ENCODE data around the gene ZNRD2. TPM values are rescaled to one million over a fixed set of nuclear protein-coding genes. Genes with fewer than 3 reads are reported as not detected.

Gene ZNRD2
- total RNA-seq, 1 donor from 2014 or later, result 45.1 TPM

DNA sequence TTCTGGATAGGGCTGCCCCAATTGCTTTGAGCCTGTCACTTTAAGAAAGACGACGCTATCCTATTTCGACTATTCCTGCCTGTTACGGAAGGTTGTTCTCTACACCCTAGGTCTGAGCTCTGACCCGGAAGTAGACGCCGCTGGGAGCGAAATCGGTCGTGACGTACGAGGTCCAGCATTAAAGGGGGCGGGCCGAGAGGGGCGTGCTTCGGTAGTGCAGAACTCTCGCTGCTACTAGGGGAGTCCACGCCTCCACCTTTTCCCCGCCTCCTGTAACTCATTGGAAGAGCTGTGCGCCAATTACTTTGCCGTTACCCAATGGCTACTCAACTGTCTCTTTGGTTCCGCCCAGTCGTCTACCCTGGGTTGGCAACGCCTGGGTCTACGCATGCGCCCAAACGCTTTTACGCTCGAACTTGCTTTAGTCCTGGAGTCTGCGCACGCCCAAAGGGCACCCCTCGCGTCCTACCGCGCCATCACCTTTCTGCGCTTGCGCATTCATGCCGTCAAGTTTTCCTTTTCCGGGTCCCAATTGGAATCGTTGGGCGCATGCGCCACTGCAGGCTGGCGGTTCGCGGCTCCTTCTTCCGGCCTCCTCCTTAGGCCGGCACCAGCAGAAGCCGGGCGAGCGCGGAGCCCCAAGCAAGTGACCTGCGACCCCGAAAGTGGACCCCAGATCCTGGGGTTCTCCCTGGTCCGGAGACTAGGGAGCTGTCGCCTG lies 45.1 kb downstream of the ZNRD2 start, which contains the start of gene PCNX3:
Gene PCNX3, plus strand, starts transcription at position 548 of the 721 bp plus-strand sequence. CDS start 536 bp downstream, outside the sequence.
- Histone ChIP-seq H3K9me3 (ENCODE audit: insufficient read depth, low read depth, low read length) (no peaks in the 10 kb centered on the region), H3K36me3 (ENCODE audit: insufficient read depth, low read length) (peaks cover 18% of the 10 kb centered on the region), H3K79me2 (ENCODE audit: insufficient read depth, low read length) (peaks cover 89% of the 10 kb centered on the region), H3K4me1 (ENCODE audit: insufficient read depth, low read length) (peaks cover 39% of the 10 kb centered on the region), H2AFZ (ENCODE audit: low read depth, low read length) (no peak within 1 kb of the TSS), H3K27ac (ENCODE audit: low read depth, low read length) (peak within 1 kb of the TSS; percentile 79), H4K20me1 (ENCODE audit: insufficient read depth, low read length) (peaks cover 55% of the 10 kb centered on the region), H3K9ac (ENCODE audit: low read length) (peak within 1 kb of the TSS; percentile 88), H3K27me3 (ENCODE audit: insufficient read depth, low read length) (no peaks in the 10 kb centered on the region), H3K4me2 (ENCODE audit: low read length) (peak within 1 kb of the TSS; percentile 100), H3K4me3 (ENCODE audit: insufficient read depth, low read depth, low read length) (peak within 1 kb of the TSS; percentile 81)
- H3K9me3 Mint-ChIP-seq (ENCODE audit: unreplicated experiment), result no peaks in the 10 kb centered on the region
- no peaks in the 10 kb centered on the region for H3K27me3 Mint-ChIP-seq (ENCODE audit: low read depth, unreplicated experiment)
- H3K27ac Mint-ChIP-seq (ENCODE audit: unreplicated experiment), result peak within 1 kb of the TSS; percentile 91
- H3K4me1 Mint-ChIP-seq (ENCODE audit: low read depth, unreplicated experiment), result peaks cover 24% of the 10 kb centered on the region
- H3K4me3 Mint-ChIP-seq (ENCODE audit: unreplicated experiment), result peak within 1 kb of the TSS; percentile 99
- peaks cover 15% of the 10 kb centered on the region for H3K36me3 Mint-ChIP-seq (ENCODE audit: low read depth, unreplicated experiment)
- FAIRE-seq, result peak; percentile 88
- DNase-seq (ENCODE audit: low read depth), result peak; percentile 99
- TF ChIP-seq EZH2 (IDR thresholded peaks at IDR 0.05; ENCODE audit: insufficient read depth, low read length), result no peak
- TF ChIP-seq, protein P1, sequence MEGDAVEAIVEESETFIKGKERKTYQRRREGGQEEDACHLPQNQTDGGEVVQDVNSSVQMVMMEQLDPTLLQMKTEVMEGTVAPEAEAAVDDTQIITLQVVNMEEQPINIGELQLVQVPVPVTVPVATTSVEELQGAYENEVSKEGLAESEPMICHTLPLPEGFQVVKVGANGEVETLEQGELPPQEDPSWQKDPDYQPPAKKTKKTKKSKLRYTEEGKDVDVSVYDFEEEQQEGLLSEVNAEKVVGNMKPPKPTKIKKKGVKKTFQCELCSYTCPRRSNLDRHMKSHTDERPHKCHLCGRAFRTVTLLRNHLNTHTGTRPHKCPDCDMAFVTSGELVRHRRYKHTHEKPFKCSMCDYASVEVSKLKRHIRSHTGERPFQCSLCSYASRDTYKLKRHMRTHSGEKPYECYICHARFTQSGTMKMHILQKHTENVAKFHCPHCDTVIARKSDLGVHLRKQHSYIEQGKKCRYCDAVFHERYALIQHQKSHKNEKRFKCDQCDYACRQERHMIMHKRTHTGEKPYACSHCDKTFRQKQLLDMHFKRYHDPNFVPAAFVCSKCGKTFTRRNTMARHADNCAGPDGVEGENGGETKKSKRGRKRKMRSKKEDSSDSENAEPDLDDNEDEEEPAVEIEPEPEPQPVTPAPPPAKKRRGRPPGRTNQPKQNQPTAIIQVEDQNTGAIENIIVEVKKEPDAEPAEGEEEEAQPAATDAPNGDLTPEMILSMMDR (IDR thresholded peaks at IDR 0.05; ENCODE audit: insufficient read depth, low read depth, low read length), result no peak

DNA sequence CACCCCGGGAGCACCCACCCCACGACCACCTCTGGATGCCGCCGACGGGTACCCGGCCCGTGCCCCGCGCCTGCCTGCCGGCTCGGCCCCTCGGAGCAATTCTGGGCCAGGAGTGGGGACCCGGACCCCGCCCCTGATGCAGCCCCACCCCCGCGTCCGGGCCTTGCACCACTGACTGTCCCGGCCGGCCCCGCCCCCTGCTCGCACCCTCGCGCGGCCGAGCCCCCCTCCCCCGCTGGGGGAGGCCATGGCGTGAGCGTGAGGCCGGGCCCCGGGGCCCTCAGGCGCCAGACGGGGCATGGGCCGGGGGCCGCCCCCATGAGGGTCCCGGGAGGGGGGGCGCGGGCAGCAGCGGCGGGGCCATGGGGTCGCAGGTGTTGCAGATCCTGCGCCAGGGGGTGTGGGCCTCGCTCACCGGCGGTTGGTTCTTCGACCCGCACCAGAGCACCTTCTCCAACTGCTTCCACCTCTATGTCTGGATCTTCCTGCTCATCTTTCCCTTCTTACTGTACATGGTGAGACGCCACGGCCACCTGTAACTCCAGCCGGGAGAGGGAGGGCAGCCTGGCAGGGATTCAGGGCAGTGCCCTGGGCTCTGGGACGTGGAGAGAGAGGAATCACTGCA lies 45.8 kb downstream of the ZNRD2 start:
- H3K27ac Mint-ChIP-seq (ENCODE audit: unreplicated experiment), result peak overlapping the region; percentile 89
- no peak for DNase-seq (ENCODE audit: low read depth)
- H3K4me3 ChIP-seq (ENCODE audit: insufficient read depth, low read depth, low read length), result peak overlapping the region; percentile 80
- no peaks in the 10 kb centered on the region for H3K27me3 ChIP-seq (ENCODE audit: insufficient read depth, low read length)
- no peaks in the 10 kb centered on the region for H3K9me3 ChIP-seq (ENCODE audit: insufficient read depth, low read depth, low read length)
- TF ChIP-seq EZH2 (IDR thresholded peaks at IDR 0.05; ENCODE audit: insufficient read depth, low read length), result no peak
- TF ChIP-seq, protein P1 (IDR thresholded peaks at IDR 0.05; ENCODE audit: insufficient read depth, low read depth, low read length), result no peak
- peak overlapping the region; percentile 99 for H3K4me3 Mint-ChIP-seq (ENCODE audit: unreplicated experiment)
- peak overlapping the region; percentile 100 for H3K4me2 ChIP-seq (ENCODE audit: low read length)
- H3K4me1 ChIP-seq (ENCODE audit: insufficient read depth, low read length), result peaks cover 32% of the 10 kb centered on the region
- no peak overlapping the region for H2AFZ ChIP-seq (ENCODE audit: low read depth, low read length)
- H4K20me1 ChIP-seq (ENCODE audit: insufficient read depth, low read length), result peaks cover 49% of the 10 kb centered on the region
- H3K27ac ChIP-seq (ENCODE audit: low read depth, low read length), result peak overlapping the region; percentile 46
- H3K79me2 ChIP-seq (ENCODE audit: insufficient read depth, low read length), result peaks cover 88% of the 10 kb centered on the region
- peaks cover 18% of the 10 kb centered on the region for H3K36me3 ChIP-seq (ENCODE audit: insufficient read depth, low read length)
- peaks cover 20% of the 10 kb centered on the region for H3K4me1 Mint-ChIP-seq (ENCODE audit: low read depth, unreplicated experiment)
- FAIRE-seq, result no peak
- H3K9ac ChIP-seq (ENCODE audit: low read length), result peak overlapping the region; percentile 88
- no peaks in the 10 kb centered on the region for H3K27me3 Mint-ChIP-seq (ENCODE audit: low read depth, unreplicated experiment)
- no peaks in the 10 kb centered on the region for H3K9me3 Mint-ChIP-seq (ENCODE audit: unreplicated experiment)
- peaks cover 11% of the 10 kb centered on the region for H3K36me3 Mint-ChIP-seq (ENCODE audit: low read depth, unreplicated experiment)

All from astrocyte (in vitro differentiated cells and primary cell).